Right lobe of liver (tissue), 6 donors: Measurements from ENCODE around the gene PPBP. TPM values are rescaled to one million over a fixed set of nuclear protein-coding genes. Genes with fewer than 3 reads are reported as not detected.

Source experiments
- ATAC-seq, 4 donors: fragments of 200-7000 bp; cut with Tn5 transposase; one replicate each; pipeline ENCODE4 v1.9.1; 2020; ENCODE audit warnings: mild to moderate bottlenecking in 4 of 4, moderate library complexity in 4 of 4
- DNase-seq, 3 donors: peaks; one replicate each; pipeline ENCODE4 v3.0.0-alpha.2; 2020
- H3K27ac ChIP-seq, 3 donors: fragments of 200-600 bp; one replicate each; pipeline ENCODE4 v1.8.0; 2022
- H3K27me3 ChIP-seq, 2 donors: fragments of 200-600 bp; one replicate each; pipeline ENCODE4 v1.8.0; 2022
- H3K36me3 ChIP-seq, 4 donors: fragments of 200-600 bp; sonication (generic) in 1 of 4; one replicate each; pipeline versions ENCODE4 v1.5.1 to v1.8.0; 2017 to 2022; ENCODE audit warnings: control low read depth in 1 of 4
- H3K4me1 ChIP-seq, 4 donors: fragments of 200-600 bp; sonication (generic) in 1 of 4; one replicate each; pipeline versions ENCODE4 v1.5.1 to v1.8.0; 2017 to 2022; ENCODE audit warnings: control low read depth in 1 of 4
- H3K4me3 ChIP-seq, 3 donors: fragments of 200-600 bp; one replicate each; pipeline ENCODE4 v1.8.0; 2022
- H3K9me3 ChIP-seq, 4 donors: fragments of 200-600 bp; sonication (generic) in 1 of 4; one replicate each; pipeline versions ENCODE4 v1.5.1 to v1.8.0; 2017 to 2022; ENCODE audit warnings: control low read depth in 1 of 4
- CTCF ChIP-seq, 4 donors: fragments of 200-600 bp in 3 of 4; fragments of 450-650 bp in 1 of 4; IDR thresholded peaks; one replicate each; pipeline versions ENCODE4 v1.5.1 to v1.8.0; 2016 to 2022; ENCODE audit warnings: antibody characterized with exemption in 4 of 4, mild to moderate bottlenecking in 2 of 4
- POLR2A ChIP-seq: fragments of 450-650 bp; IDR thresholded peaks from one replicate; pipeline ENCODE4 v1.6.1; 2017; ENCODE audit warnings: antibody characterized with exemption, mild to moderate bottlenecking
- WGBS: methylation state at CpG from one replicate; pipeline ENCODE4 v1.1.6; 2018; ENCODE audit warnings: low coverage, low lambda C conversion rate; ENCODE audit not compliant: insufficient coverage; ENCODE audit errors: missing lambda C conversion rate; 5-methylcytosine and 5-hydroxymethylcytosine counted together
- intact Hi-C, 2 donors: fragments of 100-400 bp; cut with DNase I; formaldehyde crosslinking; loops; one replicate each; pipeline versions ENCODE4 v1.11.2 to v1.14.1; 2022
- small RNA-seq, 2 experiments: library from RNA; depleted of rRNA; stranded (forward); fragments of <200 nt; gene quantifications; one replicate each; pipeline ENCODE3, GENCODE V24; 2016
- total RNA-seq, 6 experiments: library from RNA; depleted of rRNA in 2 of 6; stranded (reverse); fragments of >200 nt in 2 of 6; fragmentation: NEBNext Ultra II Directional in 3 of 6; extraction: Animal tissue kit (Norgen Biotek cat#: 25700) in 3 of 6; gene quantifications; one replicate each; pipeline versions ENCODE4 v1.1.0 to v1.2.4, GENCODE V29; 2016 to 2023
- donor health status: DM: no; HTN: yes; CAD: no.
- donor health status: DM: no; HTN: no; CAD: no.
- donor health status: DM: no; HTN: no; CAD: no.
- donor health status: DM: no; HTN: yes; CAD: no.
- donor health status: DM: no; HTN: yes; CAD: no.

The PPBP gene
- total RNA-seq, 6 experiments from 2014 or later = 0.42 to 8.5 (median 1.2) TPM; not detected in 1

GRCh38 chr4:73945140-73945539 is 42.9 kb downstream of the PPBP start:
- no peak for DNase-seq
- Histone ChIP-seq H3K27ac (no peak overlapping the region), H3K9me3 (no peaks in the 10 kb centered on the region), H3K4me3 (no peak overlapping the region), H3K27me3 (peaks cover 0 to 6% of the 10 kb centered on the region in 2 donors), H3K4me1 (peaks cover 0 to 8% (median 0%) of the 10 kb centered on the region in 4 donors), H3K36me3 (no peaks in the 10 kb centered on the region)
- ATAC-seq = no peak
- no peak for TF ChIP-seq CTCF (IDR thresholded peaks at IDR 0.05)
- no peak for TF ChIP-seq POLR2A
- WGBS = 50% methylated on average over 3 of the region's 4 CpGs
- intact Hi-C loops = no loop called here

DNA sequence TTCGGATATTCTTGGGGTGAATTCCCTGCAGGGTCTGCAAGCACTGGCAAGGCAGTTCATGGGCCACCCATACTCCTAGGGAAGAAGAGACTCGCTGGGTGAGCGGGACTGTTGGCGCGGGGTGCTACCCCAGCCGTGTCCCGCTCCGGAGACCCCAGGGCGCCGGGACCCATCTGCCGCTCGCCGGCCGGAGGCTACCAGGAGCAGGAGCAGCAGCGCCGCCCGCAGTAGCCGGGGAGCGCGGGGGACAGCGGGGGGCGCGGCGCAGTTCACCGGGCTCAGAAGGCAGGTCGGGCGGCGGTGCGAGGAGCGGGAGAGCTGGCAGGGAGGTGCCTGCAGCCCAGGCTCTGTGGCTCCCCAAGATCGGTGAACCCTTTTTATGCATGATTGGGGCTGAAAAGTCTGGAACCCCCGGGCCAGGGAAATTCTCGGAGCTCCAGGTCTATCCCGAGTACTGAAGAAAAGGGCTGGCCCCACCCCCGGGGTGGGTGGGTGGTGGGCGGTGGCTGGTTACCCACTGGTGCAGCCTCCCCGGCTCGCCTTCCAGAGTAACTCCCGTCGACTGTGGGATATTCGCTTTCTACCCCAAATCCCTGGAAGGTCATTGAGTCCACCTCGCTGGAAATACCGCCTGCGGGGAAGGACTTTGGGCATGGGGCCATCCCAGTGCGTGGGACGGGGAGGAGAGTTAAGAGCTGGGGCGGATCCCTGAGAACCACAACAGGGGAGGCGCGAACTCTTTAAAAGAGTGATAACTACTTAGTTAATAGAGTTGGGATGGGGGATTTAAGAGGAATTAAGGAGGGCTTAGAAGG is 43.7 kb downstream of the PPBP start:
- WGBS = 9% methylated on average over 13 of the region's 49 CpGs
- TF ChIP-seq CTCF (IDR thresholded peaks at IDR 0.05) (no peak), POLR2A (no peak)
- Histone ChIP-seq H3K4me3 (peak overlapping the region in 2 of 3 donors; percentile 13 to 35), H3K36me3 (no peaks in the 10 kb centered on the region), H3K27ac (no peak overlapping the region), H3K9me3 (no peaks in the 10 kb centered on the region), H3K27me3 (peaks cover 0 to 6% of the 10 kb centered on the region in 2 donors), H3K4me1 (peaks cover 0 to 8% (median 0%) of the 10 kb centered on the region in 4 donors)
- peak in 1 of 3 donors; percentile 25 for DNase-seq
- intact Hi-C loops = no loop called here
- peak; percentile 37 to 55 (median 50) for ATAC-seq

- no peak for DNase-seq
These were observed 44.4 kb downstream of the PPBP start for GRCh38 chr4:73943555-73943954.

DNA sequence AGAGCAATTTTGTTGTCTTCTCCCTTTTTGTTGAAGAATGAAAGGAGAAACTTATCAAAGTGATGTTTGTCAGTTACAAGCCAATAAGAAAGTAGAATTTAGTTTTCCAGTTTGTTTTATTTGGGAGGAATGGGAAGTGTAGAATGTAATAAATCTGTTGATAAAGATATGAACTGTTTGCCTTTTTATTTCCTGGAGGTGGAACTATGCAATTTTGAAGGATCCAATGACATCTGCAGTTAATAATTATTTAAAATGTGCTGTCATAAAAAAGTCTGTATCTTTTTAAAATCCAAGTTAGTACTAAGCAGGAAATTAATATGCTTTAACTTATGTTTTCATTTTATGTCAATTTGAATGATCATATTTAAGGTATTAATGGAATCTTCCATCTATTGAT is 51.0 kb downstream of the PPBP start:
- Histone ChIP-seq H3K9me3 (no peaks in the 10 kb centered on the region), H3K4me1 (no peaks in the 10 kb centered on the region), H3K27ac (no peak overlapping the region), H3K27me3 (no peaks in the 10 kb centered on the region), H3K36me3 (no peaks in the 10 kb centered on the region), H3K4me3 (no peak overlapping the region)
- no peak for ATAC-seq
- TF ChIP-seq POLR2A (no peak), CTCF (IDR thresholded peaks at IDR 0.05) (no peak)
- intact Hi-C loops = no loop called here
- no peak for DNase-seq

More at GRCh38 chr4:73943555-73943954, 44.4 kb downstream of the PPBP start:
- no peak for TF ChIP-seq POLR2A
- no peak for TF ChIP-seq CTCF (IDR thresholded peaks at IDR 0.05)
- H3K27ac ChIP-seq = no peak overlapping the region
- no peak overlapping the region for H3K4me3 ChIP-seq
- H3K27me3 ChIP-seq = peaks cover 0 to 6% of the 10 kb centered on the region in 2 donors
- intact Hi-C loops = no loop called here
- no peaks in the 10 kb centered on the region for H3K36me3 ChIP-seq
- ATAC-seq = no peak
- H3K9me3 ChIP-seq = no peaks in the 10 kb centered on the region
- H3K4me1 ChIP-seq = peaks cover 0 to 8% (median 0%) of the 10 kb centered on the region in 4 donors

Small RNA genes within 50 kb of the gene (small RNA-seq; reads per million reads assigned to genes)
- gene RN7SL218P = 0 reads per million in 2 experiments

Other genes starting within 250 kb of the PPBP start
- gene CXCL8, start 247.6 kb downstream of the PPBP start, total RNA-seq = 10 to 100 TPM in 3 of 6 experiments, 1 to 10 TPM in 1, under 1 TPM in 2; 0.31 to 32.8 (median 12.9) TPM
- 10 to 100 TPM in 2 of 6 experiments, 1 to 10 TPM in 3, under 1 TPM in 1; 0.68 to 22.7 (median 5.4) TPM for gene CXCL6, start 151.5 kb downstream of the PPBP start, total RNA-seq
- not detected for gene PF4V1, start 134.9 kb downstream of the PPBP start, total RNA-seq
- gene CXCL1, start 118.8 kb downstream of the PPBP start, total RNA-seq = 10 to 100 TPM in 2 of 6 experiments, 1 to 10 TPM in 2, under 1 TPM in 2; 0.42 to 33.1 (median 4.3) TPM
- 1 to 10 TPM in 3 of 6 experiments, under 1 TPM in 1, not detected in 2; 0.74 to 2.2 (median 1.5) TPM for gene PF4, start 6.2 kb downstream of the PPBP start, total RNA-seq
- under 1 TPM in 3 of 6 experiments, not detected in 3; 0.10 to 1.00 (median 0.19) TPM for gene CXCL5, start 10.5 kb upstream of the PPBP start, total RNA-seq
- 1 to 10 TPM in 1 of 6 experiments, under 1 TPM in 3, not detected in 2; 0.25 to 2.0 (median 0.62) TPM for gene CXCL3, start 50.5 kb upstream of the PPBP start, total RNA-seq
- gene CXCL2, start 111.0 kb upstream of the PPBP start, total RNA-seq = 100 to 1,000 TPM in 5 of 6 experiments, 10 to 100 TPM in 1; 34.8 to 333 (median 143) TPM
- 10 to 100 TPM; 18.8 to 45.5 (median 26.5) TPM for gene MTHFD2L, start 169.9 kb upstream of the PPBP start, total RNA-seq